HL-60 (cell line): ENCODE measurements around the gene AGO4.
A peak's percentile ranks its signal among the peaks of the same experiment; 100 is the strongest.

ENCODE experiments used
- DNase-seq, 2 experiments: peaks; one replicate each; pipeline ENCODE4 v3.0.0-alpha.2; 2010 to 2020; ENCODE audit warnings: low read depth in 1 of 2, low spot score in 1 of 2
- H3K27ac ChIP-seq: fragments of 250-450 bp; sonication (Bioruptor Pico); replicated peaks from 2 replicates; pipeline ENCODE4 v1.5.1; 2020; ENCODE audit warnings: mild to moderate bottlenecking, moderate library complexity
- H3K27me3 ChIP-seq: fragments of 250-450 bp; sonication (Bioruptor Pico); 2 replicates; pipeline ENCODE4 v1.5.1; 2021; ENCODE audit warnings: mild to moderate bottlenecking, moderate library complexity; ENCODE audit not compliant: insufficient read depth, poor library complexity, severe bottlenecking
- H3K4me3 ChIP-seq: replicated peaks from 2 replicates; pipeline ENCODE4 v1.5.1; 2011; ENCODE audit warnings: mild to moderate bottlenecking, control low read depth, low read length; ENCODE audit not compliant: insufficient read depth
- GABPA ChIP-seq: IDR thresholded peaks from 2 replicates; pipeline ENCODE4 v1.6.1; 2012; ENCODE audit warnings: low read depth
- POLR2AphosphoS5 ChIP-seq: IDR thresholded peaks from 2 replicates; pipeline ENCODE4 v1.6.1; 2012; ENCODE audit warnings: low read depth
- REST ChIP-seq: IDR thresholded peaks from 2 replicates; pipeline ENCODE4 v1.6.1; 2012; ENCODE audit warnings: low read depth; ENCODE audit not compliant: insufficient replicate concordance
- SPI1 ChIP-seq: IDR thresholded peaks from 2 replicates; pipeline ENCODE4 v1.6.1; 2012; ENCODE audit warnings: low read depth, mild to moderate bottlenecking, borderline replicate concordance
- TF ChIP-seq, protein P1 (sequence below): IDR thresholded peaks from one replicate; pipeline ENCODE4 v1.5.1; 2011; ENCODE audit warnings: low read length, control low read depth, inconsistent platforms; ENCODE audit not compliant: insufficient read depth

AGO4 gene

DNA sequence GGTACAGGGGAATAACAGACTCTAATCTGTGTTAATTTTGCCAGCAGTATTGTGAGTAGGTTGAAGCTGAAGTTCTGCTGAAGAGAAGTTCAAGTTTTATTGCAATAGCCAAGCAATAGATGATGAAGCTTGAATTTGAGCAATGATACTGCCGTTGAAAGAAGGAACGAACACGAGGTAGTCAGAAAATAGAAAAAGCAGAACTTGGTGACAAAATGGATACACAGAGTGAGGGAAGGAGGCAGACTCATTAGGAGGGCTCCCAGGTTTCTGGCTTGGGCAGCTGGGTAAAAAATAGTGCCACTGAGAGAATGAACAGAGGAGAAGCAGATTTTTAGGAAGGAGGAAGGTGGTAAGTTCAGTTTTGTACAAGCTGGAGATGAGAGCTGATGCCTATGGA is 52.9 kb downstream of the AGO4 start:
- H3K4me3 ChIP-seq, result no peak overlapping the region
- DNase-seq, result peak in 1 of 2 experiments; percentile 67
- no peaks in the 10 kb centered on the region for H3K27me3 ChIP-seq
- TF ChIP-seq SPI1 (peak; percentile 50; the same call in 1 of the 2 replicates), GABPA (no peak), POLR2AphosphoS5 (peak; percentile 49), REST (no peak)
- TF ChIP-seq, protein P1, sequence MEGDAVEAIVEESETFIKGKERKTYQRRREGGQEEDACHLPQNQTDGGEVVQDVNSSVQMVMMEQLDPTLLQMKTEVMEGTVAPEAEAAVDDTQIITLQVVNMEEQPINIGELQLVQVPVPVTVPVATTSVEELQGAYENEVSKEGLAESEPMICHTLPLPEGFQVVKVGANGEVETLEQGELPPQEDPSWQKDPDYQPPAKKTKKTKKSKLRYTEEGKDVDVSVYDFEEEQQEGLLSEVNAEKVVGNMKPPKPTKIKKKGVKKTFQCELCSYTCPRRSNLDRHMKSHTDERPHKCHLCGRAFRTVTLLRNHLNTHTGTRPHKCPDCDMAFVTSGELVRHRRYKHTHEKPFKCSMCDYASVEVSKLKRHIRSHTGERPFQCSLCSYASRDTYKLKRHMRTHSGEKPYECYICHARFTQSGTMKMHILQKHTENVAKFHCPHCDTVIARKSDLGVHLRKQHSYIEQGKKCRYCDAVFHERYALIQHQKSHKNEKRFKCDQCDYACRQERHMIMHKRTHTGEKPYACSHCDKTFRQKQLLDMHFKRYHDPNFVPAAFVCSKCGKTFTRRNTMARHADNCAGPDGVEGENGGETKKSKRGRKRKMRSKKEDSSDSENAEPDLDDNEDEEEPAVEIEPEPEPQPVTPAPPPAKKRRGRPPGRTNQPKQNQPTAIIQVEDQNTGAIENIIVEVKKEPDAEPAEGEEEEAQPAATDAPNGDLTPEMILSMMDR, result no peak
- H3K27ac ChIP-seq, result peak overlapping the region; percentile 85

GRCh38 chr1:35863136-35863535 is 55.3 kb downstream of the AGO4 start:
- Histone ChIP-seq H3K27ac (no peak overlapping the region), H3K27me3 (no peaks in the 10 kb centered on the region), H3K4me3 (no peak overlapping the region)
- DNase-seq, result no peak
- TF ChIP-seq REST (no peak), SPI1 (peak; percentile 51; the same call in 1 of the 2 replicates)

GRCh38 chr1:35863881-35864625 is 56.2 kb downstream of the AGO4 start:
- Histone ChIP-seq H3K4me3 (no peak overlapping the region), H3K27ac (peak overlapping the region; percentile 18), H3K27me3 (no peaks in the 10 kb centered on the region)
- DNase-seq, result peak in 1 of 2 experiments; percentile 41
- no peak for TF ChIP-seq REST
- peak; percentile 41; the same call in 1 of the 2 replicates for TF ChIP-seq SPI1
- TF ChIP-seq, protein P1, result no peak
- TF ChIP-seq POLR2AphosphoS5, result no peak
